Fibroblast of lung (primary cell): ENCODE results near the gene CHD2. TPM values are rescaled to one million over a fixed set of nuclear protein-coding genes. Genes with fewer than 3 reads are reported as not detected.
A peak's percentile ranks its signal among the peaks of the same experiment; 100 is the strongest.

Source experiments
- DNase-seq, 2 donors: peaks; one replicate each; pipeline versions ENCODE4 v3.0.0 to v3.0.0-alpha.2; 2010; ENCODE audit warnings: low read depth in 2 of 2
- H2AFZ ChIP-seq: 2 replicates; pipeline ENCODE4 v1.5.1; 2012; ENCODE audit warnings: low read length, control low read depth, inconsistent platforms
- H3K27ac ChIP-seq: 2 replicates; pipeline ENCODE4 v1.5.1; 2011; ENCODE audit warnings: low read length, control low read depth; ENCODE audit not compliant: insufficient read depth
- H3K27me3 ChIP-seq: 2 replicates; pipeline ENCODE4 v1.5.1; 2011; ENCODE audit warnings: mild to moderate bottlenecking, low read length; ENCODE audit not compliant: control insufficient read depth, insufficient read depth
- H3K36me3 ChIP-seq: 2 replicates; pipeline ENCODE4 v1.5.1; 2011; ENCODE audit warnings: low read length; ENCODE audit not compliant: control insufficient read depth, insufficient read depth
- H3K4me1 ChIP-seq: 2 replicates; pipeline ENCODE4 v1.5.1; 2011; ENCODE audit warnings: low read length; ENCODE audit not compliant: control insufficient read depth, insufficient read depth; ENCODE audit errors: extremely low read depth
- H3K4me2 ChIP-seq: 2 replicates; pipeline ENCODE4 v1.5.1; 2011; ENCODE audit warnings: low read length, control low read depth; ENCODE audit not compliant: insufficient read depth; ENCODE audit errors: extremely low read depth
- H3K4me3 ChIP-seq, 4 experiments: fragments of 200-600 bp in 1 of 4; sonication (generic) in 1 of 4; replicated peaks in 1 of 4; 2 replicates each; pipeline ENCODE4 v1.5.1; 2011 to 2016; ENCODE audit warnings: low read length in 4 of 4, low read depth in 3 of 4, mild to moderate bottlenecking in 3 of 4, control low read depth in 2 of 4, inconsistent platforms in 1 of 4, mixed read lengths in 1 of 4; ENCODE audit not compliant: insufficient read depth in 1 of 4; ENCODE audit errors: control extremely low read depth in 1 of 4
- H3K79me2 ChIP-seq: 2 replicates; pipeline ENCODE4 v1.5.1; 2012; ENCODE audit warnings: mild to moderate bottlenecking, low read length, inconsistent platforms; ENCODE audit not compliant: control insufficient read depth, insufficient read depth
- H3K9ac ChIP-seq: 2 replicates; pipeline ENCODE4 v1.5.1; 2011; ENCODE audit warnings: mild to moderate bottlenecking, low read length, control low read depth; ENCODE audit not compliant: insufficient read depth
- H3K9me3 ChIP-seq: 2 replicates; pipeline ENCODE4 v1.5.1; 2012; ENCODE audit warnings: low read depth, low read length; ENCODE audit not compliant: control insufficient read depth, insufficient read depth
- H4K20me1 ChIP-seq: 2 replicates; pipeline ENCODE4 v1.5.1; 2011; ENCODE audit warnings: low read length; ENCODE audit not compliant: control insufficient read depth, insufficient read depth; ENCODE audit errors: extremely low read depth
- EZH2 ChIP-seq: IDR thresholded peaks from 2 replicates; pipeline ENCODE4 v1.5.1; 2012; ENCODE audit warnings: low read length, control low read depth, mild to moderate bottlenecking; ENCODE audit errors: missing control alignments
- polyA plus RNA-seq, 2 donors: library from polyadenylated mRNA; depleted of rRNA in 1 of 2; stranded (reverse) in 1 of 2; unstranded in 1 of 2; fragments of >200 nt; gene quantifications; 2 replicates each; pipeline ENCODE4 v1.2.1, GENCODE V29; 2011 to 2012; ENCODE audit warnings: missing spikeins in 1 of 2
- total RNA-seq: library from RNA; depleted of rRNA; stranded (reverse); fragments of >200 nt; gene quantifications from 2 replicates; pipeline ENCODE4 v1.2.1, GENCODE V29; 2014
- TF ChIP-seq, protein P1 (sequence below), 2 donors: IDR thresholded peaks in 1 of 2; conservative IDR thresholded peaks in 1 of 2; 1 replicate in 1 of 2; 2 replicates in 1 of 2; pipeline ENCODE4 v1.5.1; 2011 to 2012; ENCODE audit warnings: low read length in 2 of 2, control low read depth in 1 of 2, inconsistent platforms in 1 of 2, low read depth in 1 of 2, mild to moderate bottlenecking in 1 of 2

CHD2 gene
- total and polyA plus RNA-seq, 2 donors (not counting 1 experiment from before 2014, with no cell fraction given), result 36.5 to 92.5 TPM

GRCh38 chr15:92960996-92961681, 61.0 kb downstream of the CHD2 start:
- no peaks in the 10 kb centered on the region for H4K20me1 ChIP-seq
- no peaks in the 10 kb centered on the region for H3K9me3 ChIP-seq
- H3K27ac ChIP-seq, result no peak overlapping the region
- H2AFZ ChIP-seq, result no peak overlapping the region
- peaks cover 51% of the 10 kb centered on the region for H3K79me2 ChIP-seq
- H3K36me3 ChIP-seq, result peaks cover 1% of the 10 kb centered on the region
- peak in 1 of 2 donors; percentile 28 for DNase-seq
- no peaks in the 10 kb centered on the region for H3K4me1 ChIP-seq
- H3K9ac ChIP-seq, result no peak overlapping the region
- no peak overlapping the region for H3K4me3 ChIP-seq
- TF ChIP-seq, protein P1, sequence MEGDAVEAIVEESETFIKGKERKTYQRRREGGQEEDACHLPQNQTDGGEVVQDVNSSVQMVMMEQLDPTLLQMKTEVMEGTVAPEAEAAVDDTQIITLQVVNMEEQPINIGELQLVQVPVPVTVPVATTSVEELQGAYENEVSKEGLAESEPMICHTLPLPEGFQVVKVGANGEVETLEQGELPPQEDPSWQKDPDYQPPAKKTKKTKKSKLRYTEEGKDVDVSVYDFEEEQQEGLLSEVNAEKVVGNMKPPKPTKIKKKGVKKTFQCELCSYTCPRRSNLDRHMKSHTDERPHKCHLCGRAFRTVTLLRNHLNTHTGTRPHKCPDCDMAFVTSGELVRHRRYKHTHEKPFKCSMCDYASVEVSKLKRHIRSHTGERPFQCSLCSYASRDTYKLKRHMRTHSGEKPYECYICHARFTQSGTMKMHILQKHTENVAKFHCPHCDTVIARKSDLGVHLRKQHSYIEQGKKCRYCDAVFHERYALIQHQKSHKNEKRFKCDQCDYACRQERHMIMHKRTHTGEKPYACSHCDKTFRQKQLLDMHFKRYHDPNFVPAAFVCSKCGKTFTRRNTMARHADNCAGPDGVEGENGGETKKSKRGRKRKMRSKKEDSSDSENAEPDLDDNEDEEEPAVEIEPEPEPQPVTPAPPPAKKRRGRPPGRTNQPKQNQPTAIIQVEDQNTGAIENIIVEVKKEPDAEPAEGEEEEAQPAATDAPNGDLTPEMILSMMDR (conservative IDR thresholded peaks at IDR 0.05 in 1 of 2, IDR thresholded peaks at IDR 0.05 in 1 of 2; ENCODE audit: low read depth in 1 of 2, low read length in 2 of 2), result no peak
- no peak for TF ChIP-seq EZH2
- H3K27me3 ChIP-seq, result no peaks in the 10 kb centered on the region
- no peak overlapping the region for H3K4me2 ChIP-seq

- no peak for TF ChIP-seq EZH2
- TF ChIP-seq, protein P1 (conservative IDR thresholded peaks at IDR 0.05 in 1 of 2, IDR thresholded peaks at IDR 0.05 in 1 of 2; ENCODE audit: low read depth in 1 of 2, low read length in 2 of 2), result no peak
- no peaks in the 10 kb centered on the region for H3K4me1 ChIP-seq
- no peak for DNase-seq
- H3K36me3 ChIP-seq, result peaks cover 2% of the 10 kb centered on the region
- peaks cover 48% of the 10 kb centered on the region for H3K79me2 ChIP-seq
- H2AFZ ChIP-seq, result no peak overlapping the region
- H3K9me3 ChIP-seq, result no peaks in the 10 kb centered on the region
- H4K20me1 ChIP-seq, result no peaks in the 10 kb centered on the region
- no peaks in the 10 kb centered on the region for H3K27me3 ChIP-seq
- no peak overlapping the region for H3K4me3 ChIP-seq
- H3K9ac ChIP-seq, result no peak overlapping the region
- no peak overlapping the region for H3K27ac ChIP-seq
- H3K4me2 ChIP-seq, result no peak overlapping the region
Observed at GRCh38 chr15:92962914-92963313, 62.8 kb downstream of the CHD2 start.

DNA sequence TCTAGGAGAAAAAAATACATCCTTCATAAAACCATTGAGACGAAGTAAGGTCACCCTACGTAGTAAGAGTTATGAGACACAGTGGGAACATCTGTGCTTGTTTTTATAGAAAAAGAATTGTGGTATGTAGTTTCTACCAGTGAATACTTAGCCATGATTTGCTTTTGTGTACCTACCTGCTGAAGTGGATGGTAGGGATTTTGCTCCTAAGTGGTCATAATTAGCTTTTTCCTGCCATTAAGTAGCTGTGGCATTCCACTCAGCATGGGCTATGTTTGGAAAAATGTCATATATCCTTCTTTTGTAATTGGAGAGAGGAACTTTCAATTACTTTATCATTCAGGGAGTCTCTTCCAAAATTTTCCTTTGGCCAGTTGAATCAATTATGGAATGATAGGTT, 63.7 kb downstream of the CHD2 start:
- Histone ChIP-seq H3K27ac (no peak overlapping the region), H3K4me1 (no peaks in the 10 kb centered on the region), H4K20me1 (no peaks in the 10 kb centered on the region), H3K4me3 (no peak overlapping the region), H3K4me2 (no peak overlapping the region), H3K9me3 (no peaks in the 10 kb centered on the region), H3K36me3 (peaks cover 2% of the 10 kb centered on the region), H3K9ac (no peak overlapping the region), H2AFZ (no peak overlapping the region), H3K79me2 (peaks cover 47% of the 10 kb centered on the region), H3K27me3 (no peaks in the 10 kb centered on the region)
- no peak for DNase-seq
- TF ChIP-seq, protein P1 (conservative IDR thresholded peaks at IDR 0.05 in 1 of 2, IDR thresholded peaks at IDR 0.05 in 1 of 2; ENCODE audit: low read depth in 1 of 2, low read length in 2 of 2), result no peak
- TF ChIP-seq EZH2, result no peak
